HCT116 (cell line): ENCODE data around the gene TST. TPM values are rescaled to one million over a fixed set of nuclear protein-coding genes. Genes with fewer than 3 reads are reported as not detected.
A peak's percentile ranks its signal among the peaks of the same experiment; 100 is the strongest.

Experiments
- ATAC-seq: fragments of 200-7000 bp; cut with Tn5 transposase; 2 replicates; pipeline ENCODE4 v1.9.1; 2020; ENCODE audit warnings: mild to moderate bottlenecking, moderate library complexity
- BruUV-seq: library from RNA; stranded (reverse); fragments of 400-500 nt; replicated peaks from 2 replicates; lab custom pipeline; 2021; lab: Mats Ljungman, UMichigan
- CTCF ChIA-PET: fragments of 300-600 bp; sonication (Branson Sonifier 250); formaldehyde crosslinking; loops from one replicate; lab custom pipeline; 2021; ENCODE audit warnings: antibody characterized with exemption; lab: Charles Lee
- POLR2A ChIA-PET: fragments of 300-600, 350-600 bp; sonication (Branson Sonifier 250); formaldehyde crosslinking; loops from one replicate; lab custom pipeline; 2021; ENCODE audit warnings: antibody characterized with exemption; lab: Charles Lee
- RAD21 ChIA-PET, 2 experiments: fragments of 300-600 bp; sonication (Branson Sonifier 250); formaldehyde crosslinking; loops; one replicate each; lab custom pipeline; 2023; ENCODE audit warnings: low total read pairs in 2 of 2; ENCODE audit not compliant: uncharacterized antibody in 2 of 2, unreplicated experiment in 2 of 2, low non-redundant PET in 1 of 2; lab: Charles Lee
- DNase-seq: peaks from one replicate; pipeline ENCODE4 v3.0.0-alpha.2; 2010; ENCODE audit warnings: low read depth, low spot score
- H2AFZ ChIP-seq: fragments of 200-600 bp; shearing (Covaris generic), sonication (generic); 2 replicates; pipeline ENCODE4 v1.6.1; 2017; ENCODE audit warnings: low read depth, mixed run types, mixed read lengths, antibody characterized with exemption, low read length; ENCODE audit not compliant: poor library complexity, severe bottlenecking
- H3K27ac ChIP-seq: 2 replicates; pipeline ENCODE4 v1.5.1; 2012; ENCODE audit warnings: low read depth, low read length
- H3K27me3 ChIP-seq: fragments of 200-600 bp; sonication (generic); 2 replicates; pipeline ENCODE4 v1.6.1; 2016; ENCODE audit warnings: mixed run types, low read length, mixed read lengths; ENCODE audit not compliant: insufficient read depth
- H3K36me3 ChIP-seq, 2 experiments: fragments of 200-500 bp in 1 of 2; fragments of 200-600 bp in 1 of 2; sonication (Bioruptor generic) in 1 of 2; sonication (generic) in 1 of 2; 2 replicates each; pipeline versions ENCODE4 v1.5.1 to v1.6.1; 2014 to 2016; ENCODE audit warnings: low read length in 2 of 2, inconsistent platforms in 1 of 2, mixed read lengths in 1 of 2, mixed run types in 1 of 2; ENCODE audit not compliant: insufficient read depth in 2 of 2, control insufficient read depth in 1 of 2
- H3K4me1 ChIP-seq, 2 experiments: fragments of 200-600 bp in 1 of 2; sonication (generic) in 1 of 2; 2 replicates each; pipeline versions ENCODE4 v1.5.1 to v1.6.1; 2012 to 2017; ENCODE audit warnings: low read length in 2 of 2, inconsistent platforms in 1 of 2, mild to moderate bottlenecking in 1 of 2, mixed read lengths in 1 of 2, mixed run types in 1 of 2, moderate library complexity in 1 of 2; ENCODE audit not compliant: insufficient read depth in 2 of 2, control insufficient read depth in 1 of 2
- H3K4me2 ChIP-seq: fragments of 200-600 bp; sonication (generic); 2 replicates; pipeline ENCODE4 v1.6.1; 2017; ENCODE audit warnings: mixed run types, low read length, mixed read lengths
- H3K4me3 ChIP-seq, 2 experiments: fragments of 200-600 bp in 1 of 2; sonication (generic) in 1 of 2; replicated peaks in 1 of 2; 2 replicates each; pipeline ENCODE4 v1.5.1; 2011 to 2016; ENCODE audit warnings: low read length in 2 of 2, control low read depth in 1 of 2, low read depth in 1 of 2, mild to moderate bottlenecking in 1 of 2, mixed read lengths in 1 of 2, mixed run types in 1 of 2
- H3K79me2 ChIP-seq: fragments of 200-600 bp; sonication (generic); 2 replicates; pipeline ENCODE4 v1.6.1; 2017; ENCODE audit warnings: mild to moderate bottlenecking, mixed run types, low read length, moderate library complexity, mixed read lengths; ENCODE audit not compliant: insufficient read depth
- H3K9ac ChIP-seq: fragments of 200-600 bp; sonication (generic); 2 replicates; pipeline ENCODE4 v1.6.1; 2016; ENCODE audit warnings: low read length, mixed read lengths
- H3K9me2 ChIP-seq: fragments of 200-600 bp; sonication (generic), shearing (Covaris generic); 2 replicates; pipeline ENCODE4 v1.6.1; 2017; ENCODE audit warnings: mixed run types, mild to moderate bottlenecking, moderate library complexity; ENCODE audit not compliant: insufficient read depth
- H3K9me3 ChIP-seq, 2 experiments: fragments of 200-500 bp in 1 of 2; fragments of 200-600 bp in 1 of 2; sonication (Bioruptor generic) in 1 of 2; sonication (generic) in 1 of 2; 2 replicates each; pipeline ENCODE4 v1.6.1; 2014 to 2017; ENCODE audit warnings: low read length in 2 of 2, mixed read lengths in 2 of 2, inconsistent platforms in 1 of 2, low read depth in 1 of 2, mild to moderate bottlenecking in 1 of 2, mixed run types in 1 of 2, moderate library complexity in 1 of 2; ENCODE audit not compliant: control insufficient read depth in 1 of 2, insufficient read depth in 1 of 2
- H4K20me1 ChIP-seq: fragments of 200-600 bp; sonication (generic), shearing (Covaris generic); 2 replicates; pipeline ENCODE4 v1.6.1; 2017; ENCODE audit warnings: mixed run types, mild to moderate bottlenecking, moderate library complexity; ENCODE audit not compliant: insufficient read depth
- CBX3 ChIP-seq: IDR thresholded peaks from 2 replicates; pipeline ENCODE4 v1.6.1; 2012; ENCODE audit warnings: low read depth
- ELF1 ChIP-seq: IDR thresholded peaks from 2 replicates; pipeline ENCODE4 v1.6.1; 2012; ENCODE audit warnings: low read depth, borderline replicate concordance
- FOSL1 ChIP-seq: IDR thresholded peaks from 2 replicates; pipeline ENCODE4 v1.6.1; 2012; ENCODE audit warnings: low read depth
- MAX ChIP-seq: IDR thresholded peaks from 2 replicates; pipeline ENCODE4 v1.6.1; 2012
- POLR2AphosphoS5 ChIP-seq: IDR thresholded peaks from 2 replicates; pipeline ENCODE4 v1.6.1; 2011; ENCODE audit warnings: mild to moderate bottlenecking, low read depth, low read length, moderate library complexity
- RAD21 ChIP-seq: IDR thresholded peaks from 2 replicates; pipeline ENCODE4 v1.6.1; 2012; ENCODE audit warnings: low read depth, mild to moderate bottlenecking
- SP1 ChIP-seq: IDR thresholded peaks from 2 replicates; pipeline ENCODE4 v1.6.1; 2012; ENCODE audit warnings: low read depth
- SRF ChIP-seq: IDR thresholded peaks from 2 replicates; pipeline ENCODE4 v1.6.1; 2012; ENCODE audit warnings: low read depth
- ZFX ChIP-seq: fragments of 450-650 bp; IDR thresholded peaks from 2 replicates; pipeline ENCODE4 v1.6.1; 2017
- intact Hi-C: fragments of 100-400 bp; cut with micrococcal nuclease; formaldehyde crosslinking; loops from 2 replicates; pipeline ENCODE4 v1.10.0; 2022
- total RNA-seq: library from RNA; stranded (reverse); gene quantifications from one replicate; pipeline ENCODE4 v1.2.1, GENCODE V29; 2021; ENCODE audit not compliant: unreplicated experiment
- TF ChIP-seq, protein P1 (sequence below): IDR thresholded peaks from 2 replicates; pipeline ENCODE4 v1.6.1; 2012

TST gene
- total RNA-seq, 1 experiment from 2014 or later = 32.1 TPM

DNA sequence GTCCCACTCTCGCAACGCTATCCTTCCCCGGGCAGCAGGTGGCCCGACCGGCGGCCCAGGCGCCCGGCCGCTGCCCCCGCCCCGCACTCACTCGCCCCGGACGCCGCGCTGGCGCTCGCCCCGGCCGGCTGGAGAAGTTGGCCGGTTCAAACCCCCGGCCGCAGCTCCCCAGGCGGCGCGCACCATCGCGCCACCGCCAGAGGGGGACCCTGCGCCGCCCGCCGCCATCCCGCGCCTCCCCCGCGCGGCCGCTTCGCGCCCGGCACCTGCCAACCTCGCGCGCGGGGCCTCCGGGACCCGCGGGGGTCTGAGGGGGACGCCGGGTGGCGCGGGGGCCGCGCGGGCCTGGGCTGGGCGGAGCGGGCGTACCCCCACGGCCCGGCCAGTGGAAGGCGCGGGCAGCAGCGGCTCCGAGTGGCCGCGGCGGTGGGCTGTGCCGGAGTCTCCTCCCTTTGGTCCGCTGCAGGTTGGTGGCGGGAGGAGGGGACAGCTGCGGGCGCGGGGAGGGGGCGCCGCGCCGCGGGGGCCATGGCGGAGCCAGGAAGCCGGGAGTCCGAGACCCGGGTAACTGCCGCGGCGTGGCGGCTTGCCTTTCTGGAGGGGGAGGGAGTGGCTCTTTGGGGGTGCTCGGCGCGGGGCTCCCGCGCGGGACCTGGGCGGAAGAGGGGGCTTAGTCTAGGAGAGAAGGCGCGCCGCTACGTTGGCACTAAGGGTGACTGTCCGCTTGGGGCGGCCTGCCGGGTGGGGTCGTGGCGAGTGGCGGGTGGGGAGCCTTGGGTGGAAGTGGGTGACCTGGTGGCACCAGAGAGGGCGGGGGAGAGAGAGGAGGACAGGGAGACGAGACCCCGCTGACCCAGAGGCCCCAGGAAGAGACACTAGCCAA, at the start of gene TST, which contains the start of gene MPST (continued):
- TF ChIP-seq SRF (no peak), SP1 (peak; percentile 34; the same call in 1 of the 2 replicates), ELF1 (no peak), MAX (peak; percentile 40), FOSL1 (no peak), POLR2AphosphoS5 (peak; percentile 80), ZFX (no peak; the same call in none of the 2 replicates)
- TF ChIP-seq, protein P1, sequence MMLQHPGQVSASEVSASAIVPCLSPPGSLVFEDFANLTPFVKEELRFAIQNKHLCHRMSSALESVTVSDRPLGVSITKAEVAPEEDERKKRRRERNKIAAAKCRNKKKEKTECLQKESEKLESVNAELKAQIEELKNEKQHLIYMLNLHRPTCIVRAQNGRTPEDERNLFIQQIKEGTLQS = no peak
- TF ChIP-seq, all 23 proteins: peak for 8

DNA sequence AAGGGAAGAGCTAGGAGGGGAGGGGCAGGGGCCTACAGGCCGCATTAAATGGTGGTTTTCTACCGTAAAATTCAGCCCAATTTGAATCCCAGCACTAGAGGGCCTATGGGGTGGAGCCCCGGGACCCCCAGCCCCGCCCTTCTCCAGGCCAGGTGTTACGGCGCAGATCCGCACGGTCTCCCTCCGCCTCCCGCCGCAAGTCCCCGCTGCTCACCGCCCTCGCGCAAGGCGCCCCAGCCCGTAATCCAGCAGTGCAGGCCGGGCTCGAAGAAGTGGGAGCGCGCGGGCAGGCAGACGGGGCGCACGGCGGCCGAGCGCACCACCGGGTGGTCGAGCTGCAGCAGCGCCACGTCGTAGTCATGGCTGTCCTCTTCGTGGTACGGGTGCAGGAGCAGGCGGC, 49.6 kb upstream of the TST start:
- no peak overlapping the region for H3K4me2 ChIP-seq
- H3K36me3 ChIP-seq = no peaks in the 10 kb centered on the region
- H3K9me2 ChIP-seq = no peaks in the 10 kb centered on the region
- peaks cover 0 to 4% of the 10 kb centered on the region in 2 experiments; a peak in 1 of 4 replicates for H3K4me1 ChIP-seq
- no peak overlapping the region for H3K4me3 ChIP-seq
- no peaks in the 10 kb centered on the region for H3K79me2 ChIP-seq
- no peak overlapping the region for H3K27ac ChIP-seq
- ATAC-seq = no peak
- POLR2A ChIA-PET = no interaction called here
- no peak for DNase-seq
- intact Hi-C loops = no loop called here
- no peak overlapping the region for H3K9ac ChIP-seq
- no TSS peak for BruUV-seq
- no peaks in the 10 kb centered on the region for H3K27me3 ChIP-seq
- TF ChIP-seq RAD21 (no peak), CBX3 (no peak)
- RAD21 ChIA-PET = no interaction called here
- H2AFZ ChIP-seq = no peak overlapping the region
- CTCF ChIA-PET = no interaction called here
- H4K20me1 ChIP-seq = no peaks in the 10 kb centered on the region
- H3K9me3 ChIP-seq = no peaks in the 10 kb centered on the region; a peak in 1 of 4 replicates
